Fibroblast of lung (primary cell): ENCODE data around the gene ATP8A1. TPM values are rescaled to one million over a fixed set of nuclear protein-coding genes. Genes with fewer than 3 reads are reported as not detected.
A peak's percentile ranks its signal among the peaks of the same experiment; 100 is the strongest.

Experiments
- DNase-seq, 2 donors: peaks; one replicate each; pipeline versions ENCODE4 v3.0.0 to v3.0.0-alpha.2; 2010; ENCODE audit warnings: low read depth in 2 of 2
- H2AFZ ChIP-seq: 2 replicates; pipeline ENCODE4 v1.5.1; 2012; ENCODE audit warnings: low read length, control low read depth, inconsistent platforms
- H3K27ac ChIP-seq: 2 replicates; pipeline ENCODE4 v1.5.1; 2011; ENCODE audit warnings: low read length, control low read depth; ENCODE audit not compliant: insufficient read depth
- H3K27me3 ChIP-seq: 2 replicates; pipeline ENCODE4 v1.5.1; 2011; ENCODE audit warnings: mild to moderate bottlenecking, low read length; ENCODE audit not compliant: control insufficient read depth, insufficient read depth
- H3K36me3 ChIP-seq: 2 replicates; pipeline ENCODE4 v1.5.1; 2011; ENCODE audit warnings: low read length; ENCODE audit not compliant: control insufficient read depth, insufficient read depth
- H3K4me1 ChIP-seq: 2 replicates; pipeline ENCODE4 v1.5.1; 2011; ENCODE audit warnings: low read length; ENCODE audit not compliant: control insufficient read depth, insufficient read depth; ENCODE audit errors: extremely low read depth
- H3K4me2 ChIP-seq: 2 replicates; pipeline ENCODE4 v1.5.1; 2011; ENCODE audit warnings: low read length, control low read depth; ENCODE audit not compliant: insufficient read depth; ENCODE audit errors: extremely low read depth
- H3K4me3 ChIP-seq, 4 experiments: fragments of 200-600 bp in 1 of 4; sonication (generic) in 1 of 4; replicated peaks in 1 of 4; 2 replicates each; pipeline ENCODE4 v1.5.1; 2011 to 2016; ENCODE audit warnings: low read length in 4 of 4, low read depth in 3 of 4, mild to moderate bottlenecking in 3 of 4, control low read depth in 2 of 4, inconsistent platforms in 1 of 4, mixed read lengths in 1 of 4; ENCODE audit not compliant: insufficient read depth in 1 of 4; ENCODE audit errors: control extremely low read depth in 1 of 4
- H3K79me2 ChIP-seq: 2 replicates; pipeline ENCODE4 v1.5.1; 2012; ENCODE audit warnings: mild to moderate bottlenecking, low read length, inconsistent platforms; ENCODE audit not compliant: control insufficient read depth, insufficient read depth
- H3K9ac ChIP-seq: 2 replicates; pipeline ENCODE4 v1.5.1; 2011; ENCODE audit warnings: mild to moderate bottlenecking, low read length, control low read depth; ENCODE audit not compliant: insufficient read depth
- H3K9me3 ChIP-seq: 2 replicates; pipeline ENCODE4 v1.5.1; 2012; ENCODE audit warnings: low read depth, low read length; ENCODE audit not compliant: control insufficient read depth, insufficient read depth
- H4K20me1 ChIP-seq: 2 replicates; pipeline ENCODE4 v1.5.1; 2011; ENCODE audit warnings: low read length; ENCODE audit not compliant: control insufficient read depth, insufficient read depth; ENCODE audit errors: extremely low read depth
- EZH2 ChIP-seq: IDR thresholded peaks from 2 replicates; pipeline ENCODE4 v1.5.1; 2012; ENCODE audit warnings: low read length, control low read depth, mild to moderate bottlenecking; ENCODE audit errors: missing control alignments
- polyA plus RNA-seq, 2 donors: library from polyadenylated mRNA; depleted of rRNA in 1 of 2; stranded (reverse) in 1 of 2; unstranded in 1 of 2; fragments of >200 nt; gene quantifications; 2 replicates each; pipeline ENCODE4 v1.2.1, GENCODE V29; 2011 to 2012; ENCODE audit warnings: missing spikeins in 1 of 2
- total RNA-seq: library from RNA; depleted of rRNA; stranded (reverse); fragments of >200 nt; gene quantifications from 2 replicates; pipeline ENCODE4 v1.2.1, GENCODE V29; 2014
- TF ChIP-seq, protein P1 (sequence below), 2 donors: IDR thresholded peaks in 1 of 2; conservative IDR thresholded peaks in 1 of 2; 1 replicate in 1 of 2; 2 replicates in 1 of 2; pipeline ENCODE4 v1.5.1; 2011 to 2012; ENCODE audit warnings: low read length in 2 of 2, control low read depth in 1 of 2, inconsistent platforms in 1 of 2, low read depth in 1 of 2, mild to moderate bottlenecking in 1 of 2

The ATP8A1 gene
- total and polyA plus RNA-seq, 2 donors (not counting 1 experiment from before 2014, with no cell fraction given): 0.36 to 4.8 TPM

DNA sequence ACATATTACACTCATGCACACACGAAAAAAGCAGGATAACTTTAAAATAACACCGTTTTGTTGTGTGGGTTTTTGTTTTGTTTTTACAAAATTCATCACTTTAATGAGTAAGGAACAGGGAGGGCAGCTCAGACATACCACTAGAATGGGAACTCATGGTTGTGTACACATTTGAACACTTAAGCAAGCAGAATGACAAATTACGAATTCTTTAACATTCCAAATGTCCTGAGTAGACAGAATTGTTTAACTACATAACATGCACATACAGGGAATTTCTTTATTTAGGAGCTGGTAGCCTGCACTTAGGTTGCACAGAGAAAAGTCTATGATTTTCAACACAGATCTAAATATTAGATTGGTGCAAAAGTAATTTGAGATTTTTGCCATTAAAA is 96.4 kb downstream of the ATP8A1 start:
- no peak overlapping the region for H3K4me3 ChIP-seq
- TF ChIP-seq, protein P1, sequence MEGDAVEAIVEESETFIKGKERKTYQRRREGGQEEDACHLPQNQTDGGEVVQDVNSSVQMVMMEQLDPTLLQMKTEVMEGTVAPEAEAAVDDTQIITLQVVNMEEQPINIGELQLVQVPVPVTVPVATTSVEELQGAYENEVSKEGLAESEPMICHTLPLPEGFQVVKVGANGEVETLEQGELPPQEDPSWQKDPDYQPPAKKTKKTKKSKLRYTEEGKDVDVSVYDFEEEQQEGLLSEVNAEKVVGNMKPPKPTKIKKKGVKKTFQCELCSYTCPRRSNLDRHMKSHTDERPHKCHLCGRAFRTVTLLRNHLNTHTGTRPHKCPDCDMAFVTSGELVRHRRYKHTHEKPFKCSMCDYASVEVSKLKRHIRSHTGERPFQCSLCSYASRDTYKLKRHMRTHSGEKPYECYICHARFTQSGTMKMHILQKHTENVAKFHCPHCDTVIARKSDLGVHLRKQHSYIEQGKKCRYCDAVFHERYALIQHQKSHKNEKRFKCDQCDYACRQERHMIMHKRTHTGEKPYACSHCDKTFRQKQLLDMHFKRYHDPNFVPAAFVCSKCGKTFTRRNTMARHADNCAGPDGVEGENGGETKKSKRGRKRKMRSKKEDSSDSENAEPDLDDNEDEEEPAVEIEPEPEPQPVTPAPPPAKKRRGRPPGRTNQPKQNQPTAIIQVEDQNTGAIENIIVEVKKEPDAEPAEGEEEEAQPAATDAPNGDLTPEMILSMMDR (conservative IDR thresholded peaks at IDR 0.05 in 1 of 2, IDR thresholded peaks at IDR 0.05 in 1 of 2; ENCODE audit: low read depth in 1 of 2, low read length in 2 of 2): no peak
- no peak for TF ChIP-seq EZH2
- no peak overlapping the region for H3K9ac ChIP-seq
- DNase-seq: peak in 1 of 2 donors; percentile 37
- H3K4me1 ChIP-seq: no peaks in the 10 kb centered on the region
- H3K9me3 ChIP-seq: no peaks in the 10 kb centered on the region
- no peaks in the 10 kb centered on the region for H4K20me1 ChIP-seq
- H3K79me2 ChIP-seq: no peaks in the 10 kb centered on the region
- no peaks in the 10 kb centered on the region for H3K36me3 ChIP-seq
- no peaks in the 10 kb centered on the region for H3K27me3 ChIP-seq
- H2AFZ ChIP-seq: no peak overlapping the region
- H3K4me2 ChIP-seq: no peak overlapping the region
- no peak overlapping the region for H3K27ac ChIP-seq

GRCh38 chr4:42558156-42558555 is 98.7 kb downstream of the ATP8A1 start:
- Histone ChIP-seq H3K4me1 (no peaks in the 10 kb centered on the region), H3K27ac (no peak overlapping the region)

GRCh38 chr4:42555828-42556227 is 101.1 kb downstream of the ATP8A1 start:
- no peaks in the 10 kb centered on the region for H3K36me3 ChIP-seq
- no peak overlapping the region for H3K9ac ChIP-seq
- no peak for TF ChIP-seq EZH2
- TF ChIP-seq, protein P1 (conservative IDR thresholded peaks at IDR 0.05 in 1 of 2, IDR thresholded peaks at IDR 0.05 in 1 of 2; ENCODE audit: low read depth in 1 of 2, low read length in 2 of 2): no peak
- no peaks in the 10 kb centered on the region for H3K4me1 ChIP-seq
- peak; percentile 30 to 47 for DNase-seq
- H3K27me3 ChIP-seq: no peaks in the 10 kb centered on the region
- H3K27ac ChIP-seq: no peak overlapping the region
- H4K20me1 ChIP-seq: no peaks in the 10 kb centered on the region
- no peaks in the 10 kb centered on the region for H3K9me3 ChIP-seq
- H3K4me3 ChIP-seq: no peak overlapping the region
- no peak overlapping the region for H3K4me2 ChIP-seq
- H2AFZ ChIP-seq: no peak overlapping the region
- no peaks in the 10 kb centered on the region for H3K79me2 ChIP-seq

More at GRCh38 chr4:42558156-42558555, 98.7 kb downstream of the ATP8A1 start:
- no peak for DNase-seq
- no peaks in the 10 kb centered on the region for H3K27me3 ChIP-seq
- no peaks in the 10 kb centered on the region for H4K20me1 ChIP-seq
- no peaks in the 10 kb centered on the region for H3K79me2 ChIP-seq
- no peaks in the 10 kb centered on the region for H3K9me3 ChIP-seq
- TF ChIP-seq, protein P1 (conservative IDR thresholded peaks at IDR 0.05 in 1 of 2, IDR thresholded peaks at IDR 0.05 in 1 of 2; ENCODE audit: low read depth in 1 of 2, low read length in 2 of 2): no peak
- TF ChIP-seq EZH2: no peak
- H3K4me3 ChIP-seq: no peak overlapping the region
- H3K9ac ChIP-seq: no peak overlapping the region
- H2AFZ ChIP-seq: no peak overlapping the region
- no peaks in the 10 kb centered on the region for H3K36me3 ChIP-seq
- H3K4me2 ChIP-seq: no peak overlapping the region
